HG03159 (cell line): ENCODE data around the gene ATF5.

Source experiments
- ATAC-seq: cut with Tn5 transposase; IDR thresholded peaks from one replicate; pipeline ENCODE4 v1.9.1; 2021; ENCODE audit warnings: mild to moderate bottlenecking, moderate library complexity; ENCODE audit not compliant: unreplicated experiment

ATF5 gene

DNA sequence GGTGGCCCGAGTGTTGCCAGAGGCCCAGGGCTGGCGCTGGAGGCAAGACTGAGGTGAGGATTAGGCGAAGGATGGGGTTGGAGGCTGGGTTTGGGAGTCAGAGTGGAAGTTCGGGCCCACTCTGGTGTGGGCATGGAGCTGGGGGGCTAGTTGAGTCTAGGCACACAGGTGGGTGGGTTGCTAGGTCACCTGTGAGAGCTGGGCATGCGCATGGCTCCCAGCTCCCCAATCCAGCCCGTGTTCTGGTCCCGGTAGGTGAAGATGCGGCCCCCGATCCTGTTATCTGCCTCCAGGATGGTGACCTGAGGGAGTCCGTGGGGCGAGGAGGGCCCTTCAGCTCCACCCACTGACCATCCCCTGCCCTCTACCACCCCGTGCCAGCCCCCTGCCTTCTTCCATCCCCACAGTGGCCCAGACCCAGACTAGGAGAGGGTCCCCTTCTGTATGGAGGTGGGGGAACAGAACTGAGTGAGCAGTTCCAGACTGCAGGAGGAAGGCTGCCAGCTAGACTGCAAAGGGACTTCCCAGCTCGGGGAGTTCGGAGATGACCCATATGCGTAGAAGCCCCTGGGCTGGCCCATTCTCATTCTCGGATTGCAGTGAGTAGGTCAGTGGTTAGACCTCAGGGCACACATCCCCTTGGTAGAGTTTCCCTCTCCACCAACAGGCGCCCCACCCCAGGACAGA is 34.0 kb upstream of the ATF5 start:
- no peak for ATAC-seq

DNA sequence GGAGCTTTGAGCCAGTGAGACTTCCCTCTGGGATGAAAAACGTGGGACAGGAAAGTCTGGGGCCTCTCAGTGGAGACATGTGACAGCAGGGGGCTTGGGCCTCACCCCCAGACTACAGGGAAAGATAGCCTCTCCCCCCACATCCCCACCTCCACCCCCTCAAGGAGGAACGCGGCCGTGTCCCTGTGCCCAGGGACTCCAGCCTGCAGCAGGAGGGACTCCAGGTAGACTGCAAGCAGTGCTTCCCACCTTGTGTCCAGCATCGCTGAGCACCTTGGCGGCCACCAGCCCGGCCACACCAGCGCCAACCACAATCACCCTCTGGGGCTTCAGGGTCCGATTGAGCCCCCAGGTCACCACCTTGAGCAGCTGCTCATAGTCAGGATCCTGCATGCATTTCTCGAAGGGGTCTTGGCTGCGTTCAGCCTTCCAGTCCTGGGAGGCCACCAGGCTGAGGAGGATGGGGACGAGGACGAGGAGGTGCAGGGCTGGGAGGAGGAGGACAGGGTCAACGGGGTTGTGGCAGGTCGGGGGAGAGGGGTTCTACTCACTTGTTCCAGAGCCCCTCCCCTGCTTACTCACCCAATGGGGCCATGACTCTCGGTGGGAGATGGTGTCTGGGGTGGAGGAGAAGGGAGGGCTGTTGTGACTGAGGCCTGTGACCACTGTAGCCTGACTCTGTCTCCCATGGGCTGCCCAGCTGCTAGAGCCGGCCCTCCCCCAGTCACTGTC is 33.3 kb upstream of the ATF5 start:
- no peak for ATAC-seq

DNA sequence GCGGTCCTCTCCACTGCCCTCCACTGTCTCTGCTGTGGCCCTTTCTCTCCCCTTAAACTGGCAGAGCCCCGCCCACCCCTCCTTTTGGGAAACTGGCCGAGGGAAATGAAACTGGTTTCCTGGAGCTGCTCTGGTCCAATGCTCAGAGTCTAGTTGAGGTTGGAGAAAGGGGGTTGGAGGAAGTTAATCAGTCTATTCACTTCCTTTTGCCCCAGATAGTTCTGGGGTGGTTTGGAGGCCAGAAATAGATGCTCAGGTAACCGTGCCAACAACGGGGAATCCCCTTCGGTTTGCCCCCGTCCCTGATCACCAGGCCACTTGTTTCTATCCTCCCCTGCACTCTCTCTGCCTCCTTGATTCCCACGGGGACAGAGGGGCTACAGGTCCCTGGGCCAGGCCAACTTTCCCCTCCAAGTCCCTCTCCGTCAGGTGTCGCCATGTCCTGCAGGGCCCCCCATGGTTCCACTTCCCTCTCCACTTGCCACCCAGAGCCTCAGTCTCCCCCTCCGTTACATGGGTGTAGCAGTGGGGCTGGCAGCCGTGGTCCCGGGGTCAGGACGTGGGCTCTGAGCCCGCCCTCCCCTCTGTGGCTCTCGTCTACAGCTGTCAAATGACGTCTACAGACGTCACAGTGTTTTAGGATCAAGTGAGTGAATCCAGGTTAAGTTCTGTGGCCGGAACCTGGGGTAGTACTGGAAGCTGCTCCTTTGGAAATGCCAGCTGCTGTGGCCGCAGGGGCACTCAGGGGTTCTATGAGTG is 32.0 kb upstream of the ATF5 start, which contains the start of gene IL4I1:
TSS of gene IL4I1 (minus strand) at position 25 of the 759 bp plus-strand sequence. CDS start 727 bp downstream, outside the sequence.
- ATAC-seq = peak; percentile 55

DNA sequence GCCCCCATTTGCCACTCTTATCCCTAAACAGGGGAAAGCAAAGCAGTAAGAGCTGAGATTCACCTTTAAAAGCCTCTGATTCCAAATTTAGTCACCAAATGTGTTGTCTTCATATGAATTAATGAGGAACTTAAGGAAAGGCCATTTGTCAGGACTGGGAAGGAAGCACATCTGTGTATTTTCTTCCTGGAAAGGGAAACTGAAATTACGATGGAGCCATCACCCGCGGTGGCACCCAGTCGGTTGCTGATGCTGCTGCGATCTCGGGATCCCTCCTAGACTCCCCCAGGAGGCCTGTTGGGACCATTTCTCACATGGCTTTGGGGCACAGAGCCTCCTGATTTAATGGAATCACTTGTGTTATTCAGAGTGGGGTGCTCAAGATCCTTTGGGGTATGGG is 24.9 kb upstream of the ATF5 start:
- no peak for ATAC-seq

DNA sequence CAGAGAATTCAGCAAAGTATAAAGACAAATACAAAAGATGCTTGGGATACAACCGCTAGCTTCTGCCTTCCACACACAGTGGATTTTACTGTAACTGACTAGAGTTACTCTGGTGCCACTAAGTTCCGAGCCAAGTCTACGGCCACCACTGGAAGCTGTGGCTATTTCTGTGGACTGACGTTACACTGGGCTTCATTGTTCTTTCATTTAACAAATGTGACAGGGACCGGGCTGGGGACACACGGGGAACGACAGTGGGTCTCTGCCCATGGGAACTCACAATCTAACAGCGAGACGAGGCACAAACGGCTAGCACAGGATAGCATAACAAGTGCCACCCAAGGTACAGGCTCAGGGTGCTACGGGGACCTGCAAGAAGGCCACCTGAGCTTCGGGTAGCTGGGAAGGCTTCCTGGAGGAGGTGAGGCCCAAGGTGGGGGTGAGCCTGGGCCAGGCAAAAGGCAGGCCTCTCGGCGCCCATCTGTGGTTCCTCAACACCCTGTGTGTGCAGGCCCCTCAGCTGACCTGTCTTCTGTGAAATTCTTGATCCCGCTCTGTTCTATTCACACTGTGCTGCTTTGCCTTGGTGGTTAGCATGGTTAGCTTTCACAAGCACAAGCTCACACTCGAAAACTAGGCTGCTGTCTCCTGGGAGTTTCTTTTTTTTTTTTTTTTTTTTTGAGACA is 22.0 kb upstream of the ATF5 start:
- ATAC-seq = no peak

DNA sequence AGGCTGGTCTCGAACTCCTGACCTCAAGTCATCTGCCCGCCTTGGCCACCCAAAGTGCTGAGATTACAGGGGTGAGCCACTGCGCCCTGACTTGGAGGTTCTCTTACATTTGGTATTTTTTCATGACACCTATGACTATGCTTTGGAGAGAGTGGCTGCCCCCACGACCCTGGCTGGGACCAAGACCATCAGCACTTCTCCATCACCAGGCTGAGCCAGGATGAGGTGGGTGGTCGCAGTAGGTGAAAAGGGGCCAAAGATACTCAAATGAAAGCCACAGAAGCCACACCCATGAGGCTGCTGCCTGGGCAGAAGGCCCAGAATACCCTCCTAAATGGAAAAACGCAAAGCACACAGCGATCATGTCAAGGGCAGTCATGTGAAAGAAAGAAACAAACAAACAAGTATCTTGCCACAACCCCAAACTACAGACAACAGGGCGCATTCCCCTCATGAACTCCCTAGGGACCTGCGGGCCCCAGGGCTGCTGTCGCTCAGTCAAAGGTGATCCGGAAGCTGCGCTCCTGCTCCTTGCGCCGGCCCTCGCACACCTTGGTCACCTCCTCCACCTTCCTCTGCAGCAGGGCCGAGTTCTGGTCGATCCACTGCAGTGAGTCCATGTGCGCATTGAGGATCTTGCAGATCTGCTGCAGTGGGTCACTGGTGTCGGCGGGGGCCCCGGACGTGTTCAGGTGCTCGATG is 21.1 kb upstream of the ATF5 start:
- no peak for ATAC-seq

DNA sequence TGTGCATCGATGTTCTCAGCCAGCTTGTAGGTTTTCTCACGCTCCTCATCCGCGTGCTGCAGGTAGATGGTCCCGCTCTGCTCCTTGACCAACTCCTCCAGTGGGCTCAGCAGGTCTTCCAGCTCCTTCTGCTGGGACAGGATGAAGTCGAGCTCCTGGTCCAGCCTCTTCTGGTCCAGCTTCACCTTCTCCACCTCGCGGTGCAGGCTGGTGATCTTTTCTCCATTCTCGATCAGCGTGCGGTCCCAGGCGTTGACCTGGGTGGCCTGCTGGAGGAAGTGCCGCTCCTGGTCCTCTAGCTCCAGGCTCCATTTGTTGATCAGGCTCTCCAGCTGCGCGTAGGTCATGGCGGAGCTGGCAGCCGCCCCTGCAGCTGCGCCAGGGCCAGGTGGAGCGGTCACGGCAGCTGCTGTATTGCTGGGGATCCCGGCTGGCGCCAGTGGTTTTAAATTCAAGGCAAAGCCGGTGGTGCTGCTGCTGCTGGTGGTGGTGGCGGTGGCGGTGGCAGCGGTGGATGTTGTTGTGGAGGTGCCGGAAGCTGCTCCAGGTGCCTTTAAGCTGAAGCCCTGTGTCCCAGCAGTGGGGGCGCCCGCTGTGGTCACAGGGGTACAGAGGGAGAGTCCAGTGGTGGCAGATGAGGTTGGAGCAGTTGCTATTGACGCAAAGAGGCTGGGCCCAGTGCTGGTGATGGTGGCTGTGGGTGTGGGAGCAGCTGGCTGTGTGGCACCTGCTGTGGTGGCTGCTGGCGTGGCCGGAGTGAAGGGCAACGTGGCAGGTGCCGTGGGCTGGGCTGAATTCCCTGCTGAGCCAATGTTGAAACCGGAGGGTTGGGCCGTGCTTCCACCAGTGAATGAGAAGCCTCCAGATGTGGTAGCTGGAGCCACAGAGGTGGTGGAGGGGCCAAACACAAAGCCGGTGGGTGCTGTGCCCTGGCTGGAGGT is 20.3 kb upstream of the ATF5 start:
- ATAC-seq = no peak

DNA sequence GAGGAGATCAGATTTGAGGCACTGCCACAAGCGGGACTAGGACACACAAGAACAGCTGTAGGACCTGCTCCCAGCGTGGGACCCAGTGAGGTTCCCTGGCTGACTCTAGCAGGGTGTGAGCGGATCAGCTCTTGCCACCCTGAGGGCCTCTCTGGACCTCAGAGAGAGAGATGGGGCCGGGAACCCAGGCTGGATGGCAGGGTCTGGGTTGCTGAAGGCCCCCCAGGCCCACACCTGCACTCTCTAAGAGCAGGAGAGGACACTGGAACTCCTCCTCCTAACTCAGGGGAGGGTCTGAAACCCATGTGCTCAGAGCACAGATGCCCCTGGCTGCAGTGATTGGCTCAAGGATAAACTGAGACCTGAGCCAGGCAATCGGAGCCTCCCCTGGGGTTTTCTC is 18.8 kb upstream of the ATF5 start:
- ATAC-seq = no peak

DNA sequence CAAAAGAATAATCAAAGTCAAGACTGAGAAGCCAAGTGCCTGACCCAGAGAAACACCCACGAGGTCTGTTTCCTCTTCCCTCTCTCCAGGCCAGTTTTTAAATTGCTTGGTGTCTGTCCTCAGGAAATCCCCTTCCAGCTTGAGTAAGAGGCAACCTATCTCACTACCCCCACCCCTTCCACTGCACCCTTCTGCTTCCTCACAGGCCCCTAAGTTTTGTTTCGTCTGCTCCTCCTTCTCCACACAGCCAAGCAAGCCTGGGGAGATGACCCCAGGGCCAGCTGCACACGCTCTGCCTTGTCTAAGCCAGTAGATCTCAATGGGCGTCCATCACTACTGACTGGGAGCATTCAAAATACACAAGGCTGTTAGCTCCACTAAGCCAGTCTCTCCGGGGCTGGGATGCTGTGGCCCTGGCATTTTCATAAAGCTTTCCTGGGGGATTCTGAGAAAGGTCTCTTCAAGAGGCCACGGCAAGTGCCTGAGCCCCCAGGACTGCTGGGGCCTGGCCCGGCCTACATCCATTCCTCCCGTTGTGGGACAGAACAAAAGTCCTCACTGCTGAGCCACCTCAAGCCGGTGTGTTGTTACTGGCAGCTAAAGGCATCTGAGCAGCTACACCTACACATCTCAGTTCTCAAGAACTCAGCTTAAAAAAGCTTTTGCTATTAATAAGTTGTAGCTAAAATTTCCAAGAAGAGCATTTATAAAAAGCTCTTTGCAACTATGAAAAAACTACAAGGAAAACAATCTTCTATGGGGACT is 17.4 kb upstream of the ATF5 start:
- peak; percentile 44 for ATAC-seq

DNA sequence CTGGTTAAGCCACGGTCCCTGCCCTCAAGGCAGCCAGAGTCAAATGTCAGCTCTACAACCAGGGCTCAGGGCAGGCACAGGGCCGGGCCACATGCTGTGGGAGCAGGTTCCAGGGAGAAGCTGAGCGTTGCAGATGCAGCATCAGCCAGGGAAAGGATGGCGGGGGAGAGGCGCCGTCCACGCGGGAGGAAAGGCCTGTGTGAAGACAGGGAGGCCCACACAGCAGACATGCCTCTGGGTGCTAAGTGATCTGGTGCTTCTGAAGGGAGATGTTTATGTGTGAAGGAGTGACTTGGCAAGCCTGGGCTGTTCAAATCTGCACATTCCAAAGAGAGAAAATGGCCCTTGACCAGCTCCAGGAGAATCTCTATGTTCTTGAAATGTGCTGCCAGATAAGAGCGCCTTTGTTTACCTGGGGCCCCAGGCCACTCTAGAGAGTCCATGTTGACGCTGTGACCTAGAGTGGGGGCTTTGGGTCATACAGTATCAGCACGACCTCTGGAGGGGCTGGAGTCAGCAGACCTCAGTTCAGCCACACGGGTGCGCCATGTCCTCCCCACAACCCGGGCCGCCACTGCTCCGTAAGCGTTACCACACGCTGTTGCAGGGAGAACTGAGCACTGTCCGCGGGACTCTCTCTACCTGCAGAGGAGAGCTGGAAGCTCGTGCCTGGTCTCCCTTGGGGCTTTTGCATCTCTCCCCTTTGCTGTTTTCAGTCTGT is 15.9 kb upstream of the ATF5 start:
- no peak for ATAC-seq

DNA sequence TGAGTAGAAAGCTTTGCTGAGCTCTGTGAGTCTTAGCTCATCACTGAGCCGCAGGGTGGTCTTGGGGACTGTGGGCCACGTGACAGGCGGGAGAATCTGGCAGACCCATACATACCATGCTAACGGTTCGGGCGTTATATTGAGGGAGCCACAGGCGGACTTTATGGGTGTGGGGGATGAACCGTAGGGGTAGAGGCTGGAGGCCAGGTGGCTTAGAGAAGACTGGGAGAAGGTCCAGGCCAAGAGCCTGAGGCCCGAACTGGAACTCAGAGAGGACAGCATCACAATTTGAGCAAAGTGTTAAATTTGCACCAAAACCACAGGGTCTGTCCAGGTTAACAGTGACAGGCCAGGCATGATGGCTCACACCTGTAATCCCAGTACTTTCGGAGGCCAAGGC is 15.3 kb upstream of the ATF5 start:
- ATAC-seq = no peak

DNA sequence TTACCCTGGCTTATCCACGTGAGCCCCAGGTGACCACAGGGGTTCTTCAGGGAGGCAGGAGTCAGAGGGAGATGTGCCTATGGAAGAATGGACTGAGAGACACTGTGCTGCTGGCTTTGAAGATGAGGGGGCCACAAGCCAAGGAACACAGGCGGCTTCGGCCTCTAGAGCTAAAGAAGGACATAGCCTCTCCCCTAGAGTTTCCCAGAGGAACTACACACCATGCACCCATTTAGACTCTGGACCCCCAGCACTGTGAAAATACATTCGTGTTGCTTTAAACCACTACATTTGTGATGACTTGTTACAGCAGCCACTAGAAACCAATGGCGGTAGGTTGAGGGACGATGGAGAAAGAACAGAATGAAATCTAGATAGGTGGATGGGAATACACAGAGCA is 13.7 kb upstream of the ATF5 start:
- no peak for ATAC-seq

DNA sequence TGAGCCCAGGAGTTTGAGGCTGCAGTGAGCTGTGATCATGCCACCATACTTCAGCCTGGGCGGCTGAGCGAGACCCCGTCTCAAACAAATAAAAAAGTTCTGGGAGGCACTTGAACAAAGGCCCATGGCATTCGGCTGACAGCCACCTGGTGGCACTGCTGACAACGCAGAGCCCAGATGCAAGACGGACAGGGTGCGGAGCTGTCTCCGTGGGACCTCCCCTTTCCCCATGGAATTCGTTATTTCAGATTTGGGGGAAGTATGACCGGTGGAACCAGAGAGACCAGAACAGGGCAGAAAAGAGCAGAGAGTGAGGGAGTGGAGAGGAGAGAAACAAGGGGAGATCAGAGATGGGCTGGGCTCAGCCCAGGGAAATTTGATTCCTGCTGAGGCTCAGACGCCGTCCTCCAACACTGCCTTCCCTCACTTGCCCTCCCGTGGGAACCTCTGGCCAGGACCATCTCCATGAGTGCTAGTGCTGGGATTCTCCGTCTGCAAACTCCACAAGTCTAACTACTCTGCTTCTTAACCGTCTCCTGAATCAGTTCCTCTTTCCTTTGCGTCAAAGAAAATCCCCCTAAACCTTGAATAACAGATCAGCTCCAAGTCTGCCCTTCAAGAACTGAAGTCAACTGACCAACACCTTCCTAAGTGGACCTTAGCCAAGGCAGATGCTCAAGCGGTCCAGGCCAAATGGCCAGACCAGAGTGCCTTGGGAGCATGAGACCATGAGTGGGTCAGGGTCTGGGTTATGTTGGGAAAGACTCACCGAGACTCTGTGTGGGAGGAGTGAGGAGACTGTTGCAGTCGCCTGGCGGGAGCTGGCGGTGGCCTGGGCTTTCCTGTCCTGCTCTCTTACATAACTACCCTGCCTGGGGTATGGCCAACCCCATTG is 11.9 kb upstream of the ATF5 start:
- ATAC-seq = no peak

DNA sequence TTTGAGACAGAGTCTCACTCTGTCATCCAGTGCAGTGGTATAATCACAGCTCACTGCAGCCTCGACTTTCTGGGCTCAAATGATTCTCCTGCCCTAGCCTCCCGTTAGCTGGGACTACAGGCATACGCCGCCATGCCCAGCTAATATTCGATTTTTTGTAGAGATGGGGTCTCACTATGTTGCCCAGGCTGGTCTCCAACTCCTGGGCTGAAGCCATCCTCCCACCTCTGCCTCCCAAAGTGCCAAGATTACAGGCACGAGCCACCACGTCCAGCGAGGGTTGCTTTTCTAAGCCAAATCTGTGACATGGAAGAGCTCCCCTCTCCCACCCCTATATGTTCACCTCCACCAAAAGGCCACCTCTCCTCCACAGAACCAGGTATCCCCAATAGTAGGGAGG is 10.9 kb upstream of the ATF5 start:
- ATAC-seq = no peak

DNA sequence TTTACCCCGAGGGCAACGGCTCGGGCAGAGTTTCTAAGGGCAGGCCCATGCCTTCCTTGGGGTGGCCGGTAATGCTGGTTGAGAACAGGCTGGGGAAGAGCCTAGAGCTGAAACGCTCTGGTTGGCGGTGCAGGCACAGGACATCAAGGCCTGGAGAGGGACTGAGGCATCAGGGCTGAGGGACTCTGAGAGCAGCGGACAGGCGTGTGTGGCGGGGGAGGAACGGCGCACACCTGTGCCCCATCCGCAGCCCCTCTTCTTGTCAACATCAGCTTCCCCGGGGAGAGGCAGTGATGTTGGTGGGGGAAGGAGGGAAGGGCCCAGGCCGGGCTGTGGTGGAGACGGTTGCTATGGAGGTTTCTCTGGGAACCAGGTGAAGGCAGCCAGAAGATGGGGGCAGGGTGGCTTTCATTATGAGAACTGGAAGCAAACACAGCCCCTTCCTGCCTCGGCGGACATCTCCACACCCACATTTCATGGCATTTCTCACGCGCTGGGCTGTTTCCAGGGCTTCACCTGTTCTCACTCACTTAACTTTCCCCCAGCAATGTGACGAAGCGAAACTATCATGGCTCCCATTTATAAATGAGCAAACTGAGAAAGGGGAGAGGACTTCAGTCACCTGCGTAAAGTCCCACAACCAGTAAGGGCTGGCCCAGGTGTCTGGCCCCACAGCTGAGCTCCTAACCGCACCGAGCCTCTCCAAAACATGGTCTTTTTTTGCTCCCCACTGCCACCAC is 8.2 kb upstream of the ATF5 start:
- ATAC-seq = no peak
